ELF-1 (cell line): ENCODE data around the gene ZNF747.
"Not testable (repeated sequence)": the region's sequence is repeated elsewhere in the genome, so short reads cannot be mapped to it uniquely, and the experiment has no call there.

Experiments
- DNase-seq: peaks from one replicate; pipeline ENCODE4 v3.0.0-alpha.2; 2016; ENCODE audit warnings: low read depth, low spot score

Gene ZNF747

DNA sequence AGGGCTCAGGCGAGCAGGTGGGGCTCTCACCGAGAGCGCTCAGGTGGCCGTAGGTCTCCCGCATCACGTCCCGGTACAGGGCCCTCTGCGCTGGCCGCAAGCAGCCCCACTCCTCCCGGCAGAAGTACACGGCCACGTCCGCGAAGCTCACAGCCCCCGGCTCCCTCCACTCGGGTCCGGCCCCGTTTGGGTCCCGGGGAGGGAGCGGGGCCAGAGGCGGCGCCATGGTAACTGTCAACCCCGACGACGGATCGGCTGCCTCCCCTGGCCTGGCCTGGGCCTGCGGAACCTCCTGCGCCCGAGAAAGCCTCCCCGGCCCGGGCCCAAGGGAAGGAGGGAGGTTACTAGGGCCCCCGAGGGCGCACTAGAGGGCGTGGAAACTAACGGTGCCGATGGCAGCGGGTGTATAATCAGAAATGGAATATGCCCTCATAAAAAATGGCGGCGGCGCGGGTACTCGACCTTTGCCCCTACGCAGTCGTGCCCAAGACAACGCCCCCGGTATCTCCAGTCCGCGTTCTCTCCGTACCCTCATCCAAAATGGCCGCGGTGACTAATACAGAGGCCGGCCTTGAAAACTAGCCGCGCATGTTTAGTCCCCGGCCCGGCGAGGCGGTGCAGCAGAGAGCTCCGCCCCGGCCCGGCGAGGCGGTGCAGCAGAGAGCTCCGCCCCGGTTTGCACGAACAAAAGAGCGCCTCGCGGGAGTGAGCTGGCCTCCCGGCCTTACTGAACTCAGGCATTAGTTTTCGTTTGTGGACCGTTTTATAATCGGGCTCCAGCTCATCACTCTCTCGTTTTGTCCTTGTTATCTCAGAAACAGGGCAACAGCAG is 23.5 kb upstream of the ZNF747 start, which contains the start of gene ZNF764:
Gene ZNF764 (minus strand): TSS at position 418 of the 832 bp plus-strand sequence. CDS start 192 bp downstream, at position 226.
- DNase-seq: peak; percentile 97

DNA sequence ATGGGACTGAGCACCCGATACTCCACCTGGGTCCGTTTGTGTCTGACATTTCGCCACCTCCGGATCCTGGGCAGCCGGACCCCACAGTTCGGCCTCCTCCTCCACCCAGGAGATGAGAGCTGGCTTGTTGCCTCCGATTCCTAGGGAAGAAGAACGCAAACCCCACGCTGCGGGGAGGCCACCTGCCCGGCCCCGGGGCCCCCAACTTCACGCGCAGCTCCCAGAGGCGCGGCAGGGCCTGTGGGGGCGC is 23.0 kb upstream of the ZNF747 start:
- no peak for DNase-seq

DNA sequence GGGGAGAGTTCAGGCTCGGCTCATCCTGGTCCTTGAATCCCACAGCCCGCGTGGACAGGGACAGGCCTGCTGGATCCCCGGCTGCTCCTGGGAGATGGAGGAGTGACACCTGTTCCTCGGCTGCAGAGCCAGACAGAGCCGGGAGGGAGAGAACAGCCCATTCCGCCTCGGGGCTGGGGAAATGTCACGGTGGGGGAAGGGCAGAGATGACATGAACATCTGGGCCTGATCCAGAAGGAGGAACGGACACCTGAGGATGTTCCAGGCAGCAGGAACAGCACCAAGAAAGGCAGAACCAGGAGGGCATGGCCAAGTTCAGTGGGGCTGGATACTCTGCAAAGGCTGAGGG is 21.4 kb upstream of the ZNF747 start:
- DNase-seq: no peak

DNA sequence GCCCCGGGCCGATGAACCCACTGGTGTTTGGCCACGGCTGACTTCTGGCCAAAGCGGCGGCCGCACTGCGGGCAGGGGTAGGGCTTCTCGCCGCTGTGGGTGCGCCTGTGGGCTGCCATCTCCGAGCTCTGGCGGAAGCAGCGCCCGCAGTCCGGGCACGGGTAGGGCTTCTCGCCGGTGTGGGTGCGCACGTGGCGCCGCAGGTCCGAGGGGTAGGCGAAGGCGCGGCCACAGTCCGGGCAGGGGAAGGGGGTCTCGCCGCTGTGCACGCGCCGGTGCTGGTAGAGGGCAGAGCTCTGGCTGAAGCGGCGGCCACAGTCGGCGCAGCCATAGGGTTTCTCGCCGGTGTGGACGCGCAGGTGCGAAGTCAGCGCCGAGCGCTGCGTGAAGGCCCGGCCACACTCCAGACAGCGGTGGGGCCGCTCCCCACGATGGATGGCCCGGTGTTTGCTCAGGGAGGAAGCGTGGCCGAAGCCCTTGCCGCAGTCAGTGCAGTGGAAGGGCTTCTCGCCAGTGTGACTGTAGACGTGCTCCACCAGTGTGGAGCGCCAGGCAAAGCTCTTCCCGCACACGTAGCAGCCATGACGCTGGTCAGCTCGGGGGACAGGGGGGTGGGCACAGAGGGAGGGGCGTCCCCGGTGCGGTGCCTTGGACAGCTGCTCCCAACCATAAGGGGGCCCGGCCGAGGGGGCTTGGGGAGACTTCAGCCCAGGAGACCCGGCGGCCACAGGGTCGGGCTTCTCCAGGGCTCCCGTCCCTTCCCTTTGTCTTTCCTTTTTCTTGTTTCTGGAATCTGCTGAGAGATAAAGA is 20.9 kb upstream of the ZNF747 start:
- no peak for DNase-seq

DNA sequence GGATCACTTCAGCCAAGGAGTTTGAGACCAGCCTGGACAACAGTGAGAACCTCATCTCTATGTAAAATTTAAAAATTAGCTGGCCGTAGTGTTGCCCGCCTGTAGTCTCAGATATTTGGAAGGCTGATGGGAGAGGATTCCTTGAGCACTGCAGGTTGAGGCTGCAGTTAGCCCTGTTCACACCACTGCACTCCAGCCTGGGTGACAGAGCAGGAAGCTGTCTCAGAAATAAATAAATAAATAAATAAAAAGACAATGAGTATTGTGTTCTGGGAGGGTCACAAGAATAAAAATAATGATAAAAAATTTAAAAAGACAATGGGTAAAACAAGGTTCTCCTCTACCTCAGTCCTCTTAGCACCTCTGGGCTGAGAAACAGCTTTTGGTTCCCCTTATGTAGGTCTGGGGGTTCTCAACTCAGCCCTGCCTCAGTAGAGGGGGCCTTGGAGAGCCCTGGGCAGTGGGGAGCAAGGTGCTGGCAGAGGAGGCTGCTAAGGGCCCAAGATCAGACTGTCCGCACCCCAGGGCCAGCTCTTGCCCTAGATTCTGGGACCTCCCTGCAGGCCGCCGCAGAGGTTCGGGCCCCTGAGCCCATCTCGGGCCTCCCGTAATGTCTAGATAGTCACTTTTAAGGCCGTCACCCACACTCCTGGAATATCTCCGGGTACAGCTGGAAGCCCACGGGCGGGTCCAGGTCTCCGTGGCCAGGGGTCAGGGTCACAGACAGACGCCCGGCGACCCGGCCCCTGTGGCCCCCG is 20.1 kb upstream of the ZNF747 start:
- no peak for DNase-seq

DNA sequence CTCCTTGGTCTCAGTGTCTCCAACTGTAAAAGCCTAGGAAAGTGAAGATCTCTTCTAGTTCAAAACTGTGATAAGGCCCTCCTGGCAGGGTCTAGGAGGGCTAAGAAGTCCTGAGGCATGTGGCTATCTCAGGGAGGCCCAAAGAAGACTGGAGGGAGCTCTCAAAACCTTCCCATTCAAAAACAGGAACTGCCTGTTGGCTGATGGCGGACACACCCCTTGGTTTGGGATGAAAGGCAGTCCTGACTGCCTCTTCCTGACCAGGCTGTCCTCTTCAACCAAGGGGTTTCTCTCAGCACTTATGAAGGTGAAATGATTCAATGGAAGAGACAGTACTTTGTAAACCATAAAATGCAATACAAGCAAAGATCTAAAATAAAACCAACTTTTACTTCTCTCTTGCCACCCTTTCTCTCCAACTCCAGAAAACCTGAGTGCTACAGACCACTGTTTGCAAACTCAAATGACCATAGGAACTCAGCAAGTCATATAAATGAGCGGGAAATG is 18.8 kb upstream of the ZNF747 start:
- DNase-seq: no peak

DNA sequence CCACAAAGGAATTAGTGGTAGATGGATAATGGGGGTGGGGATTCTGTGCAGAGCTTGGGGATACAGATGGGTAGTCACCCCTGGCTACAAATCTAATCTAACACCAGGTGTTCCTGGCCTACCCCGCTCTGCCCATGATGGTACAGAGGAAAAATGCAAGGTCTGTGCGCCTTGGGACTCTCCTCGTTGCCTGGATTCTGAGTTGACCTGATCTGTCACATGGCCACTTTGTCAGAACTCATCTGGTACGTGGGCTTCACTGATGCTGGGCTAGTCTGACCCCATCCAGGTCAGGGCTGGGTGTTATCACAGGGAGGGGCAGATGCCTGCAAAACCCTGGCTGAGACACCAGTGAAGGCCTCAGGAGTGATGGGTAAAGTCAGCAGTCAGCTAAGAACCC is 18.3 kb upstream of the ZNF747 start:
- no peak for DNase-seq

DNA sequence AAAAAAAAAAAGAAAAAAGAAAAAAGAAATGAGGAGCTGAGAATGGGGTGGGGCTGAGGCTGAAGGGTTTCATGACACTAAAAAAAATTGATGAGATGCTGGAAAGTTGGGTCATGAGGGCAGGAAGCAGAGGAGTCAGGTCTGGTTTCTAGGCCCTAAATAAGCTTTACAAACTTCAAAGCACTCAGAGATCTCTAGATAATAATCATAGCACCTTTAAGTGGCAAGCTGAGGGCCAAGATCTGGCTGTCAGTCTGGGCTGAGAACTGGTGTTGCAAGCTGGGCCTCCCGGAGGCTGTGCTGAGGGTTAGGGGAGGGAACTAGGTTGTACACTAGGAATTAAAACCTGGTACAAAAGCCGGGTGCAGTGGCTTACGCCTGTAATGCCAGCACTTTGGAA is 17.1 kb upstream of the ZNF747 start:
- peak; percentile 44 for DNase-seq

DNA sequence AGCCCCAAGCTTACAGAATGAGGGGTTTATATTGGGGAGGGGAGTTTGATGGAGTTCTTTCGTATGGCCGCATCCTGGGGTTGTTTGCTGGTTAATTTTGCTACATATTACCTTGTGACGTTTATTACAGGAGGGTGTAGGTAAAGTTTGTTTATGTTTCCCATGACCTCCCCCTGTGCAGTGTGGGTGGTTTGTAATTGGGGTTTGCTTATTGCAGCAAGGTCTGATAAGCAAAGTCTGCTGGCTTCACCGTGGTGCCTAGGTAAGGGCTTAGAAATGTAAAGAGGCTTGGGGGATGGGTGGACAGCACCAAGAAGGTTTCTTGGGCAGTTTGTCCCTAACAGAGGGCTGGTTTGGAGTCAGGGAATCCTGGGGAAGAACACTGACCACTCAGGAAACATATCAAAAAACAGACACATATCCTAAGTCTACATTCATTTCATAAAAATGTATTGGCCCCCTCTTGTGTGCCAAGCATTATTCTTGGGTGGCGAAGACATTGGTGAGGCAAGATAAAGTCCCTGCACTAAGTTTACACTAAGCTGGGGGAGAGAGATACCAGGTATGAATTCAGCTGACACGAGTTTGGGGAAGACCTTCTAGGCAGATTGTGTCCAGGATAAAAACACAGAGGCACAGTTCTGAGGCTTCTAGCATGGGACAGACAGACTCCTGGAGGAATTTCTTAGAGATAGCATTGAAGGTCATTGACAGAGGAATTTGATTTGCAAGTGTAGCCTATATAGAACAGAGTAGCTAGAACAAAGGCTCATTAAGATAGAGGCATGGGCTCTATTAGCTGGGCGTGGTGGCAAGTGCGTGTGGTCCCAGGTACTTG is 14.0 kb upstream of the ZNF747 start:
- DNase-seq: no peak

DNA sequence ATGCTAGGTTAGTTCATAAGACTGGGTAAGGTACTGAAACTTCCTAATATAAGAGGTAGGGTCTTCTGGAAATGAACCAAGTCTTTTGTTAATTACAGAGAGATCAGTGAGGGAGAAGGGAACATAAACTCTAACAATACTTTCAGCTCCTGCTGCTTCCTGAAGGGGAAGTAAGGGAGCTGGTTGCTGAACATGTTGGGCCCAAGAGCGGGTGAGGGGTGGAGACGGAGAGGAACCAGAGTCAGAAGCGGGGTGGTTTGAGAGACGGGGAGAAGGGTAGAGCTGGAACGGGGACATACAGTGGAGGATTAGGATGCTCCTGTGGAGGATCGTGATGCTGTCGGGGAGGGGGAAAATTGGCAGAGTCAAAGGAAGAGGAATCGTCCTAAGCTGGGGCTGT is 11.5 kb upstream of the ZNF747 start:
- no peak for DNase-seq

DNA sequence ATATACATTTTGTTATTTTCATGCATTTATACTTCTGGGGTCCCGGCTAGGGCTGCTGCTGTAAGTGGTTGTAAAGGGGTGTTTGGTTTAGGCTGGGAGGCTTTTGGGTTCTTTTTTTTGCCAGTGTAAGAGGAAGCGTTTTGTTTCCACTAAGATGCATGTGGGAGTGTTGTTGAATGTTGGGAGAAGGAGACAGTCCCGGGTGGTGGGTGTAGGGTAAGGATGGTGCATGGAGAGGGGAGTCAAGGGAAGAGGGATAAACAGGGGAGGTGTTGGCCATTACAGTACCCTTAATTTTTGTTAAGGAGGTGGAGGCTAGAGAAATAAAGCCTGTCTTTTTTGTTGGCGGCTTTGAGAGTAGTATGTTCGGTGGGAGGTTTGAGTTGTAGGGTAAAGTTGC is 8.4 kb upstream of the ZNF747 start:
- DNase-seq: no peak

DNA sequence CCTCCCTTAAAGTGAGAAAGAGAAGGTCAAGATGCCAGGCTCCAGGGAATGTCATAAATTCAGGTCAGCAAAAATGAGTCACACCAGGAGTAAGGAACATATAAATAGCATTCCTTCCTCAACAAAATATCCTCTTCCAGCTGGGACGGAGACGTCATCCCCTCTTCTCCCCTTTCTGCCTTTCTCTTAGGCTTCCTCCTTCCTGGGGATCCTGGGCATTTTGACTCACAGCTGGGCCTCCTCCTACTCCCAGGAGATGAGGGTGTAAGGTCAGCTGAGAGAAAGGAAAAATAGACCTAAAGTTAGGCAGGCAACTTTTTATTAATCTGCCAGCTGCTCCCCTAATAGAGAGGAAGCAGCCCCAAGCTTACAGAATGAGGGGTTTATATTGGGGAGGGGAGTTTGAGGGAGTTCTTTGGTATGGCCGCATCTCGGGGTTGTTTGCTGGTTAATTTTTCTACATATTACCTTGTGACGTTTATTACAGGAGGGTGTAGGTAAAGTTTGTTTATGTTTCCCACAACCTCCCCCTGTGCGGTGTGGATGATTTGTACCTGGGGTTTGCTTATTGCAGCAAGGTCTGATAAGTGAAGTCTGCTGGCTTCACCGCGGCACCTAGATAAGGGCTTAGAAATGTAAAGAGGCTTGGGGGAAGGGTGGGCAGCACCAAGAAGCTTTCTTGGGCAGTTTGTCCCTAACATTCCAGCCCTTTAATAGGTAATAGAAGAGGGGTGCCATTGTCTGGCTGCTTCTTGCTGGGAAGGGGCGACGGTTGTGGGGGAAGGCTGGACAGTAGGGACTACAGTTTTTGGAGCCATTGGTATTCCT is 7.1 kb upstream of the ZNF747 start:
- DNase-seq: no peak

DNA sequence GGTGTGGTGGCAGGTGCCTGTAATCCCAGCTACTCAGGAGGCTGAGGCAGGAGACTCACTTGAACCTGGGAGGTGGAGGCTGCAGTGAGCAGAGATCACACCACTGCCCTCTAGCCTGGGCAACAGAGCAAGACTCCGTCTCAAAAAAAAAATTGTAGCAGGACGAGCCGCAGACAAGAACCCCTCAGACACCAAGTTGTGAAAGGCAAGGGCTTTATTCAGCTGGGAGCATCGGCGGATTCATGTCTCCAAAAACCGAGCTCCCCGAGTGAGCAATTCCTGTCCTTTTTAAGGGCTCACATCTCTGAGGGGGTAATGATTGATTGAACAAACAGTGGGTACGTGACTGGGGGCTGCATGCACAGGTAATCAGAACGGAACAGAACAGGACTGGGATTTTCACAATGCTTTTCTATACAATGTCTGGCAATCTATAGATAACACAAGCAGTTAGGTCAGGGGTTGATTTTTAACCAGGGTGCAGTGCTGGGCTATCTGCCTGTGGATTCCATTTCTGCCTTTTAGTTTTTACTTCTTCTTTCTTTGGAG is 6.3 kb upstream of the ZNF747 start:
- not testable (repeated sequence) for DNase-seq

DNA sequence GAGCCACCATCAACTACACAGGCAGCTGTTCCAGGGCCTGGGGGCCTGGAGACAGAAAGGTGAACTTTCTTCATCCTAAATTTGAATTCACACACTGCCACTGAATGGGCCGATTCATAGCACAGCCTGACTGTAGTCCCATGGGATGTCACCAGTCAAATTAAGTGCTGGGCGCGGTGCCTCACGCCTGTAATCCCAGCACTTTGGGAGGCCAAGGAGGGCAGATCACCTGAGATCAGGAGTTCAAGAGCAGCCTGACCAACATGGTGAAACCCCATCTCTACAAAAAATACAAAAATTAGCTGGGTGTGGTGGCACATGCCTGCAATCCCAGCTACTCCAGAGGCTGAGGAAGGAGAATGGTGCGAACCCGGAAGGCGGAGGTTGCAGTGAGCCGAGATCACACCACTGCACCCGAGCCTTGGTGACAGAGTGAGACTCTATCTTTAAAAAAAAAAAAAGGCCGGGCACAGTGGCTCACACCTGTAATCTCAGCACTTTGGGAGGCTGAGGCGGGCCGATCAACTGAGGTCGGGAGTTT is 5.4 kb upstream of the ZNF747 start:
- DNase-seq: not testable (repeated sequence)

DNA sequence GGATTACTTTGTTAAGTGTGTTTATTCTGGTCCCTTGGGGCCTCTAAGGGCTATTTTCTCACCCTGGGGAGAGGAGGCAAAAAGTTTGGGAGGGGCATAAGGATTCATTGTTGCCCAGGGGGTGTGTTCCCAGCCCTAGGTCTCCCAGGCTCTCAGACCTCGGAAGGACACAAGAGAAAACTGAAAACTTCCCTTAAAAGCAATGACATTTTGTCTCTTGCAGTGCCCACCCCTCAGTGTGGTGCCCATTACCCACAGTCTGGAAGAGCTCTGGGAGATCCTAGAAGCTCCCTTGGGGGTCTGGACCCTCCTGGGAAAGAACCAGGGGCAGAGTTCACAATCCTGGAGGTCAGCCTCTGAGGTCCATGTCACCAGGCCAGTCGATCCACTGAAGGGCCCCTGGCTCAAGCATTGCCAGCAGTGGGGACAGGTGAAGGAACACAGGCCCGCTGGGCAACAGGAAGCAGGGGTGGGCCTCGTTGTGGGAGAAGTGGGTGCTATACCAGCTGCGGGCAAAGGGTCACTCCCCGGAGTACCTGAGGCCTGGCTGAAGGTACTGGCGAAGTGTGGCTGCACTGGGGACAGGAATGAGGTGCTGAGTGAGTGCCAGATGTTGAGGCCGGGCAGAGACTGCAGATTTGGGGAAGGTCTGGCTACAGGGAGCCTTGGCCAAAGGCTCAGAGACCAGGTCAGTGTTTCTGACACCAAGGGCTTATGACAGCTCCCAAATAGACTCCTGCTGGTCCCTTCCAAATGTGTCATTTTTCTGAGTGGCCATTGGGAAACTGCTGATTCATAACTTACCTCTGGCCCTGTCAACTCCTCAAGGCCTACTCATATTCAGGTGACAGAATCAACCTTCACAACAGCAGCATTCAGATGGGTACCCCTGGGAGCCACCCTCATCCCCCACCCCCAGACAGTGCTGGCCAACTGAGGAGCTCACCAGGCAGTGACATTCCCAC is 4.6 kb upstream of the ZNF747 start:
- no peak for DNase-seq

DNA sequence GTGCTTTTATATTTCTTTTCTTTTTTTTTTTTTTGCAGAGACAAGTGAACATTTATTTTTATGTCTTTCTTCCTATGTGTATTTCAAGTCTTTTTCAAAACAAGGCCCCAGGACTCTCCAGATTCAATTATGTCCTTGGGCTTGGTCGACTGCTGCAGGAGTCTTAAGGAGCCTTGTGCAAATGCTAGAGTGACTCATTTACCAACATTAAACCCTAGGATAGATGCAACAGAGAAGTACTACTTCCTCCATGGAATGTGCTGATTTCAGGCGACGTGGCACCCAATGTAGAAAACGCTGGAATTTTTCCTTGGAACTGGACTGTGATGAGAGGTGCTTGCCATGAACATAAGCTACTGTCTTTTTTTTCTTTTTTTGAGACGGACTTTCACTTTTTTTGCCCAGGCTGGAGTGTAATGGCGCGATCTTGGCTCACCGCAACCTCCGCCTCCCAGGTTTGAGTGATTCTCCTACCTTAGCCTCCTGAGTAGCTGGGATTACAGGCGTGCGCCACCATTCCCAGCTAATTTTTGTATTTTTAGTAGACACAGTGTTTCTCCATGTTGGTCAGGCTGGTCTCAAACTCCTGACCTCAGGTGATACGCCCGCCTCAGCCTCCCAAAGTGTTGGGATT is 1.9 kb upstream of the ZNF747 start:
- DNase-seq: not testable (repeated sequence)

DNA sequence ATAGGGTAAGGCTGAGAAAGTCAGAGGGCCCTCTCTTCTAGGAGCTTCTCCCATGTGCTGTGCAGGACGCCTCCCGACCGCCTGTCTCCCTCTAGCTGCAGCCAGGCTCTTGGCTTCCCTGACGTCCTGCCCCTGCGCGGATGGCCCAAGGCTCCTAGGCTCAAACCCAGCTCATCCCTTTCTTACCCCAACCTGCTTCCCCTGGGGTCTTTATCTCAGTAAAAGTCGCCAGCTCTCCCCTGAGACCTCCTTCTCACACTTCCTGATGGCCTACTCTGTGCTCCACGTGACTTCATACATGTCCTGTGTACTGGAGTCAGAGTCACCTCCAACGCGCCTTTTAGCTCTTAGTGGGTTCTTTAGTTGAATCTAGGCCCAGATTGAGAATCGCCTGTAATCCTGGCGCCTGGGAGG is 1.1 kb upstream of the ZNF747 start:
- DNase-seq: peak; percentile 87

DNA sequence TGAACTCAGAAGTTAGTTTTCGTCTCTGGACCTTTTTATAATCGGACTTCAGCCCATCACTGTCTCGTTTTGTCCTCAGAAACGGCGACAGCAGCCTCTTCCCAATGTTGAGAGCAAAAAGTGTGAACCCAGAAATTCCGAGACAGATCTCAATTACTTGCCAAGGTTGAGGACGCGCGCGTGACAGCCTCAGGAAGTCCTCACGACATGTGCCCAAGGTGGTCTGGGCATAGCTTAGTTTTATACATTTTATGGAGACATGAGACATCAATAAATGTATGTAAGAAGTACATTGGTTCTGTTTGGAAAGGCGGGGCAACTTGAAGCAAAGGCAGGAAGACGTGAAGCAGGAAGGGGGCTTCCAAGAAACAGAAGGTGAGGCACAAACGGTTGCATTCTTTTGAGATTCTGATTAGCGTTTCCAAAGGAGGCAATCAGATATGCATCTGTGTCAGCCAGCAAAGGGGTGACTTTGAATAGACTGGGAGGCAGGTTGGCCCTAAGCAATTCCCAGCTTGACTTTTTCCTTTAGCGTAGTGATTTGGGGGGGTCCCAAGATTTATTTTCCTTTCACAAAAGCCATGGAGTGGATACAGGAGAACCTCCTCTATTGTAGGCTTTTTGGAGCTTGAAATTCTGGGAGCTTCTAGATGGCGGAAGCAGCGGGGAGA is 583 bp upstream of the ZNF747 start:
- peak; percentile 66 for DNase-seq
